Measurements from ENCODE around the gene ZC3H18.

ZC3H18 gene

GRCh38 chr16:88613911-88614817 lies 44.0 kb downstream of the ZC3H18 start:
- POLR2A ChIA-PET, result no interaction called here
- no peak overlapping the region for H3K4me3 ChIP-seq (ENCODE audit: low read depth, low read length)
- CTCF ChIA-PET, result no interaction called here
- TF ChIP-seq CTCF (IDR thresholded peaks at IDR 0.05; ENCODE audit: insufficient read depth, low read length, missing control alignments), result no peak
- DNase-seq (ENCODE audit: low read depth, low spot score), result no peak

- DNase-seq (ENCODE audit: low read depth, low spot score), result no peak
- no peak overlapping the region for H3K4me3 ChIP-seq (ENCODE audit: low read depth, low read length)
- POLR2A ChIA-PET, result no interaction called here
- TF ChIP-seq CTCF (IDR thresholded peaks at IDR 0.05; ENCODE audit: insufficient read depth, low read length, missing control alignments), result no peak
- CTCF ChIA-PET, result no interaction called here
These were observed 44.8 kb downstream of the ZC3H18 start for GRCh38 chr16:88614818-88615580.

DNA sequence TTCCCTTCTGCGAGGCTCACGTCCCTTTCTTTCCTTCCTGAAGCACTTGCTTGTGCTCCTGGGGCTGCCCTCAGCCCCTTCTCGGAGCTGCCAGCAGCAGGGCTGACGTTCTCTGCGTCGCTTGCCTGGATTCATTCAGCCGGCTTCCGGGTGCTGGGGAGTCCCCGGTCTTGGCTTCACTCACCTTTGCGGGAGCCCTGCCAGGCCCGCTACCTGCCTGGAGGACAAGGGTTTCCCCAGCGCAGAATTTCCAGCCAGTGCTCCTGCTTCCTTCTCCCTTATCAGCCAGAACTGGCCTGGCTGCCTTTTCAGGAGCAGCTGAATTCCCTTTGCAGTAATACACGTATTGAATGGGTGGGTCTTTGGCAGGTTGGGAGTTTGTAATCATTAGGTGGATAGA lies 46.1 kb downstream of the ZC3H18 start:
- DNase-seq (ENCODE audit: low read depth, low spot score), result no peak
- ChIA-PET CTCF (interaction anchor here (0.8 to 1.4 kb wide), 2 partner anchors 11 to 71 kb away, joined by 3 to 4 read pairs; no protein-coding TSS in a partner anchor), POLR2A (no interaction called here)
- TF ChIP-seq CTCF (IDR thresholded peaks at IDR 0.05; ENCODE audit: insufficient read depth, low read length, missing control alignments), result no peak
- no peak overlapping the region for H3K4me3 ChIP-seq (ENCODE audit: low read depth, low read length)

- DNase-seq (ENCODE audit: low read depth, low spot score), result no peak
- ChIA-PET POLR2A (no interaction called here), CTCF (interaction anchor here (0.8 to 1.4 kb wide), 2 partner anchors 10 to 71 kb away, joined by 3 to 4 read pairs; no protein-coding TSS in a partner anchor)
- TF ChIP-seq CTCF (IDR thresholded peaks at IDR 0.05; ENCODE audit: insufficient read depth, low read length, missing control alignments), result no peak
- no peak overlapping the region for H3K4me3 ChIP-seq (ENCODE audit: low read depth, low read length)
These were observed 46.5 kb downstream of the ZC3H18 start for GRCh38 chr16:88616736-88617135.

GRCh38 chr16:88617268-88618031 lies 47.2 kb downstream of the ZC3H18 start:
- no peak overlapping the region for H3K4me3 ChIP-seq (ENCODE audit: low read depth, low read length)
- ChIA-PET POLR2A (no interaction called here), CTCF (interaction anchor here (0.9 to 1.5 kb wide), 3 partner anchors 9 to 120 kb away, joined by 3 to 4 read pairs (median 3); no protein-coding TSS in a partner anchor)
- TF ChIP-seq CTCF (IDR thresholded peaks at IDR 0.05; ENCODE audit: insufficient read depth, low read length, missing control alignments), result no peak
- no peak for DNase-seq (ENCODE audit: low read depth, low spot score)

Data from AG04449 (cell line).